BJ (cell line): Measurements from ENCODE around the gene PIK3R6. TPM values are rescaled to one million over a fixed set of nuclear protein-coding genes. Genes with fewer than 3 reads are reported as not detected.

ENCODE experiments used
- CTCF ChIA-PET: fragments of 350-600 bp; formaldehyde crosslinking; extraction: SDS; loops from one replicate; lab custom pipeline; 2021; ENCODE audit warnings: antibody characterized with exemption, inconsistent platforms; lab: Yijun Ruan, JAX
- POLR2A ChIA-PET: fragments of 300-600 bp; sonication (Branson Sonifier 250); formaldehyde crosslinking; extraction: SDS; loops from one replicate; lab custom pipeline; 2021; ENCODE audit warnings: antibody characterized with exemption; lab: Charles Lee
- DNase-seq: peaks from one replicate; pipeline ENCODE4 v3.0.0-alpha.2; 2011; ENCODE audit warnings: low read depth
- H3K27me3 ChIP-seq: 2 replicates; pipeline ENCODE4 v1.6.0; 2011; ENCODE audit warnings: low read length; ENCODE audit not compliant: control insufficient read depth, insufficient read depth
- H3K36me3 ChIP-seq: 2 replicates; pipeline ENCODE4 v1.5.1; 2011; ENCODE audit warnings: low read length; ENCODE audit not compliant: control insufficient read depth, insufficient read depth
- H3K4me3 ChIP-seq: 2 replicates; pipeline ENCODE4 v1.5.1; 2011; ENCODE audit warnings: low read depth, mild to moderate bottlenecking, control low read depth, low read length
- polyA plus RNA-seq: library from polyadenylated mRNA; depleted of rRNA; stranded (reverse); fragments of >200 nt; gene quantifications from 2 replicates; pipeline ENCODE4 v1.2.3, GENCODE V29; 2011
- TF ChIP-seq, protein P1 (sequence below): IDR thresholded peaks from 2 replicates; pipeline ENCODE4 v1.5.1; 2011; ENCODE audit warnings: low read depth, mild to moderate bottlenecking, control low read depth, inconsistent platforms, low read length, moderate library complexity; ENCODE audit not compliant: insufficient read depth

Gene PIK3R6
- polyA plus RNA-seq, 1 experiment: not detected

GRCh38 chr17:8791910-8792270, 75.6 kb downstream of the PIK3R6 start:
- Histone ChIP-seq H3K36me3 (no peaks in the 10 kb centered on the region), H3K4me3 (no peak overlapping the region), H3K27me3 (no peaks in the 10 kb centered on the region)
- ChIA-PET POLR2A (no interaction called here), CTCF (interaction anchor here (0.8 kb wide), 1 partner anchor 408 kb away, joined by 3 read pairs; no protein-coding TSS in a partner anchor)
- TF ChIP-seq, protein P1, sequence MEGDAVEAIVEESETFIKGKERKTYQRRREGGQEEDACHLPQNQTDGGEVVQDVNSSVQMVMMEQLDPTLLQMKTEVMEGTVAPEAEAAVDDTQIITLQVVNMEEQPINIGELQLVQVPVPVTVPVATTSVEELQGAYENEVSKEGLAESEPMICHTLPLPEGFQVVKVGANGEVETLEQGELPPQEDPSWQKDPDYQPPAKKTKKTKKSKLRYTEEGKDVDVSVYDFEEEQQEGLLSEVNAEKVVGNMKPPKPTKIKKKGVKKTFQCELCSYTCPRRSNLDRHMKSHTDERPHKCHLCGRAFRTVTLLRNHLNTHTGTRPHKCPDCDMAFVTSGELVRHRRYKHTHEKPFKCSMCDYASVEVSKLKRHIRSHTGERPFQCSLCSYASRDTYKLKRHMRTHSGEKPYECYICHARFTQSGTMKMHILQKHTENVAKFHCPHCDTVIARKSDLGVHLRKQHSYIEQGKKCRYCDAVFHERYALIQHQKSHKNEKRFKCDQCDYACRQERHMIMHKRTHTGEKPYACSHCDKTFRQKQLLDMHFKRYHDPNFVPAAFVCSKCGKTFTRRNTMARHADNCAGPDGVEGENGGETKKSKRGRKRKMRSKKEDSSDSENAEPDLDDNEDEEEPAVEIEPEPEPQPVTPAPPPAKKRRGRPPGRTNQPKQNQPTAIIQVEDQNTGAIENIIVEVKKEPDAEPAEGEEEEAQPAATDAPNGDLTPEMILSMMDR: no peak
- peak; percentile 16 for DNase-seq

DNA sequence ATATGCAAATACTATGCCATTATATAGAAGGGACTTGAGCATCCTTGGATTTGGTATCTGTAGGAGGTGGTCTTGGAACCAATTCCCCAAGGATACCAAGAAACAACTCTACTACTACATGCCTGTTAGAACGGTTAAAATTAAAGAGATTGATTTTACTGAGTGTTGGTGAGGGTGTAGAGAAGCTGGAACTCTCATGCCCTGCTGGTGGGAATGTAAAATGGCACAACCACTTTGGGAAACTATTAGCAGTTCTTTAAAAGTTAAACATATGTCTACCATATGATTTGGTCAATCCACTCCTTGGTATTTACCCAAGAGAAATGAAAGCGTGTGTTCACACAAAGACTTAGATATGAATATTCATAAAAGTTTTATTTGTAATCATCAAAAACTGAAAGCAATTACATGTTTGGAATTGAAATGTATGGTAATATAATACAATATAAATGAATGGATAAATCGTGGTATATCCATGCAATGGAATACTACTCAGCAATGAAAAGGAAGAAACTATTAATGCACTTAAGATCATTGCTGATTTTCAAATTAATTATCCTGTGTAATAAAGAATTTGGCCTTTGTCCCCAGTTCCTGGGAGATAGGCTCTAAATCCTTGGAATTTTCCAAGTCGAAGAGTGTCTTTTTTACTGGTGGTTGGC, 76.1 kb downstream of the PIK3R6 start:
- TF ChIP-seq, protein P1: no peak
- CTCF ChIA-PET: interaction anchor here (0.8 kb wide), 1 partner anchor 408 kb away, joined by 3 read pairs; no protein-coding TSS in a partner anchor
- no peak for DNase-seq
- Histone ChIP-seq H3K4me3 (no peak overlapping the region), H3K36me3 (no peaks in the 10 kb centered on the region), H3K27me3 (no peaks in the 10 kb centered on the region)
- POLR2A ChIA-PET: no interaction called here

- TF ChIP-seq, protein P1: no peak
- Histone ChIP-seq H3K36me3 (no peaks in the 10 kb centered on the region), H3K4me3 (no peak overlapping the region), H3K27me3 (no peaks in the 10 kb centered on the region)
- DNase-seq: no peak
- POLR2A ChIA-PET: no interaction called here
- CTCF ChIA-PET: no interaction called here
These were observed 77.7 kb downstream of the PIK3R6 start for GRCh38 chr17:8789743-8790142.

- ChIA-PET CTCF (no interaction called here), POLR2A (no interaction called here)
- H3K27me3 ChIP-seq: no peaks in the 10 kb centered on the region
These were observed 78.5 kb downstream of the PIK3R6 start for GRCh38 chr17:8788998-8789397.

DNA sequence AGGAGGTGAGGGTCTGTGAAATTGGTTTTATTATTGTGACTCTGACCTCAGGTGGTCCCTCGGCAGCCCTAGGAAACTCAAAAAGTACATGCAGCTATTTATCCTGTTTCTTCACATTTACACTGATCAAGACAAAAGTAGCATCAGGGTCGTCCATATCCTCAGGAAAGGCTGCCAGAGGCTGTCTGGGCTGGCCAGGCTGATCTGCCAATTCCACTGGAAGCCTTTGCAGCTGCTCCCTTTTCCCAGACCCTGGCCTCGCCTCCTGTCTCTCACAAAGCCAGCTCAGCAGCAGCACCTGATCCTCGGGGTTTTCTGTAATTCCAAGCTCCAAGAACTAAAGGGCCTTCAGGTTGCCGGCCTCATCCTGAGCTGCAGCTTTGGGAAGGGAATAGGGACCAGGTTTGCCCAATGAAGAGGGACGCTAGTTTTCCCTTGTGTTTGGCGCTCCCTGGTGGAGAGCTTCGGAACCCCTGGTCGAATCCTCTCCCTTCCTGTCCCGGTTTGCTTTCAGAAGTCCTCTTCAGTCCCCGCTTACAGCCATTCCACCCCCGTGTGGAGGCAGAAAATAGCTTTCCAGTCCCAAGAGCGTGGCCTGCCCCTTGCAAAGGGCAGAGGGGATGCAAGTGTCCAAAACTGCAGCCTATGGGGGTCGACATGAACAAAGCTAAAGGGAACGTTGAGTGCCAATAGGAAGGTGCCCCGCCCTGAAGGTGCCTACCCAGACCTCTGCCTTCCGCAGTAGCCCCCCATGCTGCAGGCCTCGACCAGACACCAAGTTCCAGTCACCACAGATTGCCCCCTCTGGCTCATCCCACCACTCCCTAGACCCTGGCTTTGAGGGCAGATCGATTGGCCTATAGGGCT, 81.7 kb downstream of the PIK3R6 start:
- Histone ChIP-seq H3K4me3 (no peak overlapping the region), H3K36me3 (no peaks in the 10 kb centered on the region), H3K27me3 (no peaks in the 10 kb centered on the region)
- ChIA-PET CTCF (interaction anchor here (0.7 to 4.4 kb wide), 32 partner anchors 9 to 726 kb away, joined by 3 to 27 read pairs (median 5); partner anchors contain the start of genes RNF222 and RPL26), POLR2A (no interaction called here)
- TF ChIP-seq, protein P1: peak; percentile 88
- DNase-seq: peak; percentile 1

More at GRCh38 chr17:8788998-8789397, 78.5 kb downstream of the PIK3R6 start:
- H3K36me3 ChIP-seq: no peaks in the 10 kb centered on the region
- DNase-seq: no peak
- no peak overlapping the region for H3K4me3 ChIP-seq
- TF ChIP-seq, protein P1: no peak
